Measurements from ENCODE around the gene PLXNA2. TPM values are rescaled to one million over a fixed set of nuclear protein-coding genes. Genes with fewer than 3 reads are reported as not detected.

Gene PLXNA2
- total RNA-seq, 1 donor from 2014 or later = 1.7 TPM

- H3K36me3 ChIP-seq = no peaks in the 10 kb centered on the region
- no peaks in the 10 kb centered on the region for H3K79me2 ChIP-seq (ENCODE audit: low read depth)
- no peaks in the 10 kb centered on the region for H4K20me1 ChIP-seq (ENCODE audit: low read depth)
- H3K27me3 Mint-ChIP-seq (ENCODE audit: insufficient read depth, low read depth) = peaks cover 2% of the 10 kb centered on the region
- H3K4me2 ChIP-seq = no peak overlapping the region
- H2AFZ ChIP-seq (replicated peaks) = no peak overlapping the region
- no peak for DNase-seq (ENCODE audit: low spot score)
- TF ChIP-seq, protein P1, sequence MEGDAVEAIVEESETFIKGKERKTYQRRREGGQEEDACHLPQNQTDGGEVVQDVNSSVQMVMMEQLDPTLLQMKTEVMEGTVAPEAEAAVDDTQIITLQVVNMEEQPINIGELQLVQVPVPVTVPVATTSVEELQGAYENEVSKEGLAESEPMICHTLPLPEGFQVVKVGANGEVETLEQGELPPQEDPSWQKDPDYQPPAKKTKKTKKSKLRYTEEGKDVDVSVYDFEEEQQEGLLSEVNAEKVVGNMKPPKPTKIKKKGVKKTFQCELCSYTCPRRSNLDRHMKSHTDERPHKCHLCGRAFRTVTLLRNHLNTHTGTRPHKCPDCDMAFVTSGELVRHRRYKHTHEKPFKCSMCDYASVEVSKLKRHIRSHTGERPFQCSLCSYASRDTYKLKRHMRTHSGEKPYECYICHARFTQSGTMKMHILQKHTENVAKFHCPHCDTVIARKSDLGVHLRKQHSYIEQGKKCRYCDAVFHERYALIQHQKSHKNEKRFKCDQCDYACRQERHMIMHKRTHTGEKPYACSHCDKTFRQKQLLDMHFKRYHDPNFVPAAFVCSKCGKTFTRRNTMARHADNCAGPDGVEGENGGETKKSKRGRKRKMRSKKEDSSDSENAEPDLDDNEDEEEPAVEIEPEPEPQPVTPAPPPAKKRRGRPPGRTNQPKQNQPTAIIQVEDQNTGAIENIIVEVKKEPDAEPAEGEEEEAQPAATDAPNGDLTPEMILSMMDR (IDR thresholded peaks at IDR 0.05) = no peak
- no peaks in the 10 kb centered on the region for H3K9me3 Mint-ChIP-seq
- H3K36me3 Mint-ChIP-seq = no peaks in the 10 kb centered on the region
- H3F3A ChIP-seq (ENCODE audit: low read depth) = peaks cover 19% of the 10 kb centered on the region
- H3K9me3 ChIP-seq (ENCODE audit: low read depth) = no peaks in the 10 kb centered on the region
- no peak overlapping the region for H3K4me3 Mint-ChIP-seq
- H3K27ac Mint-ChIP-seq = no peak overlapping the region
- peaks cover 47% of the 10 kb centered on the region for H3K4me1 ChIP-seq
- peaks cover 33% of the 10 kb centered on the region for H3K4me1 Mint-ChIP-seq
- H3K4me3 ChIP-seq = no peak overlapping the region
- no peaks in the 10 kb centered on the region for H3K27me3 ChIP-seq
- H3K9ac ChIP-seq = no peak overlapping the region
- H3K27ac ChIP-seq = no peak overlapping the region
These were observed 97.5 kb downstream of the PLXNA2 start for GRCh38 chr1:208146650-208147049.

- no peaks in the 10 kb centered on the region for H3K36me3 ChIP-seq
- Mint-ChIP-seq H3K36me3 (no peaks in the 10 kb centered on the region), H3K4me1 (peaks cover 37% of the 10 kb centered on the region), H3K9me3 (no peaks in the 10 kb centered on the region), H3K27ac (no peak overlapping the region), H3K27me3 (ENCODE audit: insufficient read depth, low read depth) (peaks cover under 1% of the 10 kb centered on the region), H3K4me3 (no peak overlapping the region)
- no peaks in the 10 kb centered on the region for H3K9me3 ChIP-seq (ENCODE audit: low read depth)
- no peak overlapping the region for H2AFZ ChIP-seq (replicated peaks)
- H4K20me1 ChIP-seq (ENCODE audit: low read depth) = no peaks in the 10 kb centered on the region
- H3F3A ChIP-seq (ENCODE audit: low read depth) = peaks cover 6% of the 10 kb centered on the region
- peaks cover 36% of the 10 kb centered on the region for H3K4me1 ChIP-seq
- TF ChIP-seq, protein P1 (IDR thresholded peaks at IDR 0.05) = no peak
- TF ChIP-seq EZH2 (IDR thresholded peaks at IDR 0.05) (no peak), EZH2phosphoT487 (IDR thresholded peaks at IDR 0.05) (no peak)
- no peaks in the 10 kb centered on the region for H3K79me2 ChIP-seq (ENCODE audit: low read depth)
- peak overlapping the region; percentile 5 for H3K4me2 ChIP-seq
- no peak overlapping the region for H3K9ac ChIP-seq
- no peak for DNase-seq (ENCODE audit: low spot score)
- no peak overlapping the region for H3K4me3 ChIP-seq
- H3K27me3 ChIP-seq = no peaks in the 10 kb centered on the region
- H3K27ac ChIP-seq = no peak overlapping the region
These were observed 99.0 kb downstream of the PLXNA2 start for GRCh38 chr1:208145167-208145566.

- Histone ChIP-seq H4K20me1 (ENCODE audit: low read depth) (no peaks in the 10 kb centered on the region), H3K9me3 (ENCODE audit: low read depth) (no peaks in the 10 kb centered on the region), H3K27me3 (no peaks in the 10 kb centered on the region), H3K27ac (no peak overlapping the region), H3F3A (ENCODE audit: low read depth) (no peaks in the 10 kb centered on the region), H3K4me3 (no peak overlapping the region), H3K9ac (no peak overlapping the region), H3K4me1 (peaks cover 29% of the 10 kb centered on the region), H3K36me3 (no peaks in the 10 kb centered on the region), H3K79me2 (ENCODE audit: low read depth) (no peaks in the 10 kb centered on the region), H2AFZ (replicated peaks) (no peak overlapping the region), H3K4me2 (no peak overlapping the region)
- no peaks in the 10 kb centered on the region for H3K9me3 Mint-ChIP-seq
- peaks cover 2% of the 10 kb centered on the region for H3K27me3 Mint-ChIP-seq (ENCODE audit: insufficient read depth, low read depth)
- DNase-seq (ENCODE audit: low spot score) = no peak
- TF ChIP-seq, protein P1 (IDR thresholded peaks at IDR 0.05) = no peak
- TF ChIP-seq EZH2 (IDR thresholded peaks at IDR 0.05) = no peak
- TF ChIP-seq EZH2phosphoT487 (IDR thresholded peaks at IDR 0.05) = no peak
- H3K36me3 Mint-ChIP-seq = peaks cover 4% of the 10 kb centered on the region
- H3K27ac Mint-ChIP-seq = peak overlapping the region; percentile 37
- no peak overlapping the region for H3K4me3 Mint-ChIP-seq
- peaks cover 37% of the 10 kb centered on the region for H3K4me1 Mint-ChIP-seq
These were observed 101.4 kb downstream of the PLXNA2 start for GRCh38 chr1:208142590-208143382.
